Calu3 (cell line): Measurements from ENCODE around the gene AKAP13. TPM values are rescaled to one million over a fixed set of nuclear protein-coding genes. Genes with fewer than 3 reads are reported as not detected.

Source experiments
- BruUV-seq: library from RNA; stranded (reverse); fragments of 400-500 nt; replicated peaks from 2 replicates; lab custom pipeline; 2021; lab: Mats Ljungman, UMichigan
- CTCF ChIA-PET: fragments of 300-600 bp; sonication (Branson Sonifier 250); formaldehyde crosslinking; loops from one replicate; lab custom pipeline; 2022; ENCODE audit warnings: antibody characterized with exemption; lab: Charles Lee
- DNase-seq: peaks from one replicate; pipeline ENCODE4 v3.0.0; 2022
- H3K27ac Mint-ChIP-seq: one replicate; pipeline ENCODE4 v1.8.0; 2022; ENCODE audit warnings: mixed read lengths; ENCODE audit not compliant: unreplicated experiment
- H3K27me3 Mint-ChIP-seq: one replicate; pipeline ENCODE4 v1.8.0; 2022; ENCODE audit warnings: mixed read lengths; ENCODE audit not compliant: unreplicated experiment
- H3K36me3 Mint-ChIP-seq: one replicate; pipeline ENCODE4 v1.8.0; 2022; ENCODE audit warnings: mild to moderate bottlenecking, moderate library complexity, mixed read lengths; ENCODE audit not compliant: insufficient read depth, unreplicated experiment
- H3K4me1 Mint-ChIP-seq: one replicate; pipeline ENCODE4 v1.8.0; 2022; ENCODE audit warnings: mild to moderate bottlenecking, low read depth, mixed read lengths; ENCODE audit not compliant: unreplicated experiment
- H3K4me3 Mint-ChIP-seq: one replicate; pipeline ENCODE4 v1.8.0; 2022; ENCODE audit warnings: mild to moderate bottlenecking, low read depth, moderate library complexity, mixed read lengths; ENCODE audit not compliant: unreplicated experiment
- H3K9me3 Mint-ChIP-seq: one replicate; pipeline ENCODE4 v1.8.0; 2022; ENCODE audit warnings: low read depth, mixed read lengths; ENCODE audit not compliant: unreplicated experiment
- intact Hi-C: fragments of 100-400 bp; cut with micrococcal nuclease; formaldehyde crosslinking; loops from one replicate; pipeline ENCODE4 v1.10.0; 2022; ENCODE audit not compliant: unreplicated experiment
- total RNA-seq: library from RNA; stranded (reverse); gene quantifications from 2 replicates; pipeline ENCODE4 v1.2.3, GENCODE V29; 2022
- TF ChIP-seq, protein P1 (sequence below): fragments of 200-600 bp; IDR thresholded peaks from one replicate; pipeline ENCODE4 v1.8.0; 2022; ENCODE audit warnings: antibody characterized with exemption; ENCODE audit not compliant: unreplicated experiment

AKAP13 gene
- total RNA-seq, 1 experiment from 2014 or later: 145 TPM

DNA sequence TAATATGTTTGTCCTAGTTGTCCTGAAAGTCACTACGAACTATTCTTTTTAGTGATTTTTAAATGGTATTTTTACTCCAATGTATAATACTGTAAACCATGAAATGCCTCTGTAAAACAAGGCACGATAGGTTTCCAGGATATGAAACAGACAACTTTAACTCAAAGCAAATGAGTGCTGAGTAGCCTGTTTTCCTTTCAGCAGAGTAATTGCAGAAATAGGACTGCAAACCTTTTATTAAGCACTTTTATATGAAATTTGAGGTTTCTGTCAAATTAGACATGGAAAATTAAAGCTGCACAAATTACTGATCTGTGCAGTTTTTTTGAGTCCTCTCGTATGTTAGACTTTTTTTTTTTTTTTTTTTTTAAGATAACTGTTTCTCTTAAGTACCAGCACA, 16.2 kb downstream of the AKAP13 start:
- no peaks in the 10 kb centered on the region for H3K27me3 Mint-ChIP-seq
- TF ChIP-seq, protein P1, sequence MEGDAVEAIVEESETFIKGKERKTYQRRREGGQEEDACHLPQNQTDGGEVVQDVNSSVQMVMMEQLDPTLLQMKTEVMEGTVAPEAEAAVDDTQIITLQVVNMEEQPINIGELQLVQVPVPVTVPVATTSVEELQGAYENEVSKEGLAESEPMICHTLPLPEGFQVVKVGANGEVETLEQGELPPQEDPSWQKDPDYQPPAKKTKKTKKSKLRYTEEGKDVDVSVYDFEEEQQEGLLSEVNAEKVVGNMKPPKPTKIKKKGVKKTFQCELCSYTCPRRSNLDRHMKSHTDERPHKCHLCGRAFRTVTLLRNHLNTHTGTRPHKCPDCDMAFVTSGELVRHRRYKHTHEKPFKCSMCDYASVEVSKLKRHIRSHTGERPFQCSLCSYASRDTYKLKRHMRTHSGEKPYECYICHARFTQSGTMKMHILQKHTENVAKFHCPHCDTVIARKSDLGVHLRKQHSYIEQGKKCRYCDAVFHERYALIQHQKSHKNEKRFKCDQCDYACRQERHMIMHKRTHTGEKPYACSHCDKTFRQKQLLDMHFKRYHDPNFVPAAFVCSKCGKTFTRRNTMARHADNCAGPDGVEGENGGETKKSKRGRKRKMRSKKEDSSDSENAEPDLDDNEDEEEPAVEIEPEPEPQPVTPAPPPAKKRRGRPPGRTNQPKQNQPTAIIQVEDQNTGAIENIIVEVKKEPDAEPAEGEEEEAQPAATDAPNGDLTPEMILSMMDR: no peak
- H3K27ac Mint-ChIP-seq: no peak overlapping the region
- intact Hi-C loops: no loop called here
- H3K36me3 Mint-ChIP-seq: no peaks in the 10 kb centered on the region
- no peak for DNase-seq
- BruUV-seq: no TSS peak
- CTCF ChIA-PET: interaction anchor here (1.2 kb wide), 1 partner anchor 13 kb away, joined by 3 read pairs; no protein-coding TSS in a partner anchor
- H3K4me1 Mint-ChIP-seq: peaks cover 30% of the 10 kb centered on the region
- no peaks in the 10 kb centered on the region for H3K9me3 Mint-ChIP-seq
- H3K4me3 Mint-ChIP-seq: no peak overlapping the region

DNA sequence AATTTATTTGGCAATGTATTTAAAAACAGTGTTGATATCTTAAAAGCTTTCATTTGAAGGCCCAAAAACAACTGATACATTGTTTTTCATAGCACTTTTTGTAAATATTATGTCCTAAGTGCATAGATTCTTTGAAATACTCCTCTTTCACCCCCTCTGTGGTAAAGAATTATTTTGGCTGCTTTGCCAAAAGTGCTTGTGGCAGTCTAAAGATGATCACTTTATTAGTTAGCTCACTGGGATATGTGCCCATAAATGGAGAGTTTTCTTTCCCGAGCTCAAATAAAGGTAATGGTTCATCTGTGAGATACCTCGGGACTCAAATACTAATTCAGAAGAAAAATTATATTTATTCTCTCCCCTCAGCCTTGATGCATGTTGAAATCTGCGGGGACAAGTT, 16.7 kb downstream of the AKAP13 start:
- Mint-ChIP-seq H3K4me1 (peaks cover 30% of the 10 kb centered on the region), H3K4me3 (no peak overlapping the region), H3K27ac (no peak overlapping the region), H3K27me3 (no peaks in the 10 kb centered on the region), H3K36me3 (no peaks in the 10 kb centered on the region), H3K9me3 (no peaks in the 10 kb centered on the region)
- TF ChIP-seq, protein P1: no peak
- CTCF ChIA-PET: interaction anchor here (0.6 to 1.2 kb wide), 3 partner anchors 13 to 196 kb away, joined by 3 read pairs; no protein-coding TSS in a partner anchor
- no peak for DNase-seq
- intact Hi-C loops: no loop called here
- BruUV-seq: no TSS peak

DNA sequence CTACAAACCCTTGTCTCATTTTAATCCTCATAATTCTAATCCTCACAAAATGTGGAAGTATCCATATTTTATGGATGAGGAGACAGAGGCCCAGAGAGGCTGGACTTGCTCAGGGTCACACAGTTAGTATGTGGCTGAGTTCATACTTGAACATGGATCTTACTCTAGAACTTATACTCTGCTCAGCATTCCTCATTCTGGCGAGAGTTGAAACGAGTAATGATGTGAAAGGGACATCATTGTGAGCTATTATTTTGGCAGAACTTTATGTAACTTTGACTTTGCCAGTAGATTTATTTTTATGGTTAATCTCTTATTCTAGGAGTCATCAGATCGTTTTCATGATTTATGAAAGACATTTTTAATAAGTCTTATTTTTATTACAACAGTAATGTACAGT, 17.5 kb downstream of the AKAP13 start:
- Mint-ChIP-seq H3K36me3 (no peaks in the 10 kb centered on the region), H3K9me3 (no peaks in the 10 kb centered on the region), H3K27ac (no peak overlapping the region), H3K27me3 (no peaks in the 10 kb centered on the region), H3K4me3 (no peak overlapping the region), H3K4me1 (peaks cover 25% of the 10 kb centered on the region)
- TF ChIP-seq, protein P1: no peak
- DNase-seq: no peak
- CTCF ChIA-PET: interaction anchor here (0.6 to 1.2 kb wide), 2 partner anchors 22 to 195 kb away, joined by 3 read pairs; no protein-coding TSS in a partner anchor
- intact Hi-C loops: no loop called here
- BruUV-seq: no TSS peak

DNA sequence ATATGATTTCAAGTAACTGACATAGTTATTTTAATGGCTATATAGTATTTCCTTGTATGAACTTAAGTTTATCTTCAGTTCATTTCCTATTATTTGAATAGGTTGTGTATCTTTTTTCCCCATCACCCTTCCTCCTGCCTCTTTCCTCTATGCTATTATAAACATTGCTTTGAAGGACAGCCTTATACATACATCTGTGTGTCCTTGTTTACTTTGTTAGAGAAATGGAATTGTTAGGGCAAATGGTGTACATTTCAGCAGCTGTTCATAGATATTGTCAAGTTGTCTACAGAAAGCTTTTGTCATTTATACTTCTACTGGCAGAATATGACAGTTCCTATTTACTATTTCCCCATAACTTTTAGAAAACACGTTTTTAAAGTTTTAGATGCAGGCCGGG, 18.4 kb downstream of the AKAP13 start:
- Mint-ChIP-seq H3K27ac (no peak overlapping the region), H3K9me3 (no peaks in the 10 kb centered on the region), H3K27me3 (no peaks in the 10 kb centered on the region), H3K36me3 (no peaks in the 10 kb centered on the region), H3K4me3 (no peak overlapping the region), H3K4me1 (peaks cover 20% of the 10 kb centered on the region)
- TF ChIP-seq, protein P1: no peak
- CTCF ChIA-PET: no interaction called here
- no peak for DNase-seq
- no TSS peak for BruUV-seq
- intact Hi-C loops: no loop called here
